22Rv1 (cell line): ENCODE results near the gene IGSF3.

Source experiments
- ZFX ChIP-seq: fragments of 450-650 bp; IDR thresholded peaks from 2 replicates; pipeline ENCODE4 v1.6.1; 2017; ENCODE audit warnings: antibody characterized with exemption, borderline replicate concordance
- TF ChIP-seq, protein P1 (sequence below): fragments of 450-650 bp; IDR thresholded peaks from 2 replicates; pipeline ENCODE4 v1.5.1; 2017; ENCODE audit warnings: mild to moderate bottlenecking

DNA sequence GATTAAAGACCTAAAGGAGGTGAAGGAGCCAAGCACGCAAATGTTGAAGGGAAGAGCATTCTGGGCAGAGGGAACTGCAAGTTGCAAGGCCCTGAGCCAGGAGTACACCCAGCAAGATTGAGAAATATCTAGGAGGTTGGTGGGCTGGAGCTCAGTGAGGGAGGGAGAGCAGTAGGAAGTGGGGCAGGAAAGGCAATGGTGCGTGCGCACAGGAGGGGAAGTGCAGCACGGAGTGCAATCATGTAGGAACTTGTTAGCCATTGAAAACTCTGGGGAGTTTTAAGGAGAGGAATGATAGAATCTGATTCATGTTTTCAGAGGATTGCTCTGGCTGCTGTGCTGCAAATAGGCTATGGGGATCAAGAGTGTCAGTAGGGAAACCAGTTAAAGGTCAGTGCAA lies 13.2 kb upstream of the IGSF3 start:
- no peak for TF ChIP-seq ZFX
- TF ChIP-seq, protein P1, sequence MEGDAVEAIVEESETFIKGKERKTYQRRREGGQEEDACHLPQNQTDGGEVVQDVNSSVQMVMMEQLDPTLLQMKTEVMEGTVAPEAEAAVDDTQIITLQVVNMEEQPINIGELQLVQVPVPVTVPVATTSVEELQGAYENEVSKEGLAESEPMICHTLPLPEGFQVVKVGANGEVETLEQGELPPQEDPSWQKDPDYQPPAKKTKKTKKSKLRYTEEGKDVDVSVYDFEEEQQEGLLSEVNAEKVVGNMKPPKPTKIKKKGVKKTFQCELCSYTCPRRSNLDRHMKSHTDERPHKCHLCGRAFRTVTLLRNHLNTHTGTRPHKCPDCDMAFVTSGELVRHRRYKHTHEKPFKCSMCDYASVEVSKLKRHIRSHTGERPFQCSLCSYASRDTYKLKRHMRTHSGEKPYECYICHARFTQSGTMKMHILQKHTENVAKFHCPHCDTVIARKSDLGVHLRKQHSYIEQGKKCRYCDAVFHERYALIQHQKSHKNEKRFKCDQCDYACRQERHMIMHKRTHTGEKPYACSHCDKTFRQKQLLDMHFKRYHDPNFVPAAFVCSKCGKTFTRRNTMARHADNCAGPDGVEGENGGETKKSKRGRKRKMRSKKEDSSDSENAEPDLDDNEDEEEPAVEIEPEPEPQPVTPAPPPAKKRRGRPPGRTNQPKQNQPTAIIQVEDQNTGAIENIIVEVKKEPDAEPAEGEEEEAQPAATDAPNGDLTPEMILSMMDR, result no peak
